HG02588 (cell line): Measurements from ENCODE around the gene SSX2IP.
"Not testable (repeated sequence)": the region's sequence is repeated elsewhere in the genome, so short reads cannot be mapped to it uniquely, and the experiment has no call there.

Experiments
- ATAC-seq: cut with Tn5 transposase; IDR thresholded peaks from one replicate; pipeline ENCODE4 v1.9.1; 2021; ENCODE audit warnings: mild to moderate bottlenecking, moderate library complexity; ENCODE audit not compliant: unreplicated experiment

The SSX2IP gene

DNA sequence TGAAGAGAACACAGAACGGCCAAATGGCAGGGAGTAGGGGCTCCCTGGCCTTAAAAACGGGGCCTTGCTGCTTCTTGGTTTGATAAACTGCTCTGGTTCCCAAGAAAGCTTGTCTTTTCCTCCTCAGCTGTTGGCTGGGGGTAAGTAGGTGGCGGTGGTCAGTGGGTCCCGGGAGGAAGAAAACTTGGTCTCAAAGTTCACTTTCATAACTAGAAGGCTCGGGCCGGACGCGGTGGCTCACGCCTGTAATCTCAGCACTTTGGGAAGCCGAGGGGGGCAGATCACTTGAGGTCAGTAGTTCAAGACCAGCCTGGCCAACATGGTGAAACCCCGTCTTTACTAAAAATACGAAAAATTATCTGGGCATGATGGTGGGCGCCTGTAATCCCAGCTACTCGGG lies 68.7 kb downstream of the SSX2IP start:
- ATAC-seq: no peak

- peak; percentile 97 for ATAC-seq
These were observed 69.4 kb downstream of the SSX2IP start for GRCh38 chr1:84620720-84621313.

DNA sequence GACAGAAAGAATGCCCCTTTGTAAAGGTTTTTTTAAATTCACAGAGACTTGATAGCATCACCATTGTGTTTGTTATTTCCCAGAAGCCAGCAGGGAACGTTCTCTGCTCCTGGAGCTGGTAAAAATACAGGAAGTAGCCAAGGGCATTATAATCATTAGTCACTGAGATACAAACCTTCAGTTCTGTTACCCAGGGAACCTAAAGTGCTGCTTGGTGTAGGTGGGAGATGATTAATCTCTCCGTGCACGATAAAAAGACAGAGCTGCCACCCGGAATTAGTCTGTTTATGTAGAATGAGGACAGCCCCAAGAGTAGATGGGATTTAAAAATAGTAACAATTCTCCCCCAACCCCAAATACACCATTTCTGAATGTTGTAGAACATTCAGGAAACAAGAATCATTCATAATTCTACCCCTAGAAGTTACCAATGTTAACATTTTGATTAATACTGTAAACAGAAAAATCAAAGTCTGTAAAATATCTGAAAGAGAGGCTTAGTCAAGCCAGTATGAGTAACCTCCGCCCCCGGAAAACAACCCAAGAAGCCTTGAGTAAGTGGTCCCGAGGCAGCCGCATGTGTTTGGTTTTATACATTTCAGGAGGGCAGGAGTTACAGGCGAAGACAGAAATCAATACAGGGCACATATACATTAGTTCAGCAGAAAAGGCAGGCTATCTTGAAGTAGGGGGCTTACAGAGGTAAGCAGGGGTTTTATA lies 70.7 kb downstream of the SSX2IP start:
- ATAC-seq: no peak

DNA sequence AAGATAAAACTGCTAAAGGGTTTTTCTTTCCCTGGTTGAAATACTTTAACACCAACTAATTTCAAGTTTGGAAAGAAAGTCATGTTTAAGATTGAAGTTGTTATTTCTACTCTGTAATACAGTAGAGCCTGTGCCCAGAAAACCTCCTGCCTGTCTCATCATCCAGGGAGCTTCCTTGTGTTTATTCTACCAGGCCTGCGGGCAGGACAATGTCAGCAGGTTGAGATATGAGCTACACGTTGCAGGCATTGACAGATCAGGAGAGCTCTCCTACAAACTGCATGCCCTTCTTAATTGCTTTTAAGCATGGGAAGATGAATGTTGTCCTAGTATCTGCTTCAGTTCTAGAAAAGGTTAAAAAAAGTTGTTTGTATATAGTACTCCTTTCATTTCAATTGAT lies 72.9 kb downstream of the SSX2IP start:
- ATAC-seq: no peak

GRCh38 chr1:84615790-84616189 lies 74.5 kb downstream of the SSX2IP start:
- no peak for ATAC-seq

DNA sequence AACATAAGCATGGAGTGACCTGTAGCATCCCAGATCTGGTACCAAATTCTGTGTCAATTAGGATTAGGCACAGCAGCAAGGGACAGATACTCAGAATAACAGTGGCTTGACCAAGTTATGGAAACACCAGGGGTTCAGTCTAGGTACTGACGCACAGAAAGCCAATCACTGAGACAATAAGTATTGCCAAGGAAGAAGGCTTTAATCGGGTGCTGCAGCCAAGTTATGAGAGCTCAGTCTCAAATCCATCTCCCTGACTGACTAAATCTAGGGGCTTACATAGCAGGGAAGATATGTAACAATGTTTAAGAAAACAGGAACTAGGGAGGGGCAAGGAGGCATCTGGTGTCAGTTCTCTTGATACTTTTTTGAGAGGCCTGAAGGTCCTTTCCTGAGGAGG lies 76.4 kb downstream of the SSX2IP start:
- ATAC-seq: no peak

GRCh38 chr1:84613026-84613425 lies 77.2 kb downstream of the SSX2IP start:
- no peak for ATAC-seq

GRCh38 chr1:84611796-84612195 lies 78.5 kb downstream of the SSX2IP start:
- peak; percentile 44 for ATAC-seq

GRCh38 chr1:84611091-84611490 lies 79.2 kb downstream of the SSX2IP start:
- ATAC-seq: no peak

DNA sequence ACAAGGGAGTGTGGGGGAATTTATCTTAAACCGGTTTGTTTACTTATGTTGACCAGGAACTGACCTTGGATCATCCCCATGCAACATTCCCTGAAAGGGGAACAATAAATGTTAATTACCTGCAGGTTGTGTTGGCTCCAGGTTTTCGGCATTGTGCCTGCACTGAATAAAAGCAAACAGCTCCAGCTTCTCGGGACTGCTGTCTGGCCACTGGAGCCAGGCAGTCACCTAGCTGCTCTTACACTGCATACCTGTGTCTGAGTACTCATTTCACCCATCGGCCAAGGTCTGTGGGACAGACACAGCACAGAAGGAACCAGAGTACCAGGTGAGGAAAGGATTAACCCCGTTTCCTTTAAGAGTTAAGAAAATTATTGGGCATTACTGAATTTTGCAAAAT lies 83.3 kb downstream of the SSX2IP start:
- no peak for ATAC-seq

- ATAC-seq: no peak
These were observed 85.1 kb downstream of the SSX2IP start for GRCh38 chr1:84605157-84605556.

GRCh38 chr1:84603941-84604830 lies 86.1 kb downstream of the SSX2IP start:
- ATAC-seq: no peak

DNA sequence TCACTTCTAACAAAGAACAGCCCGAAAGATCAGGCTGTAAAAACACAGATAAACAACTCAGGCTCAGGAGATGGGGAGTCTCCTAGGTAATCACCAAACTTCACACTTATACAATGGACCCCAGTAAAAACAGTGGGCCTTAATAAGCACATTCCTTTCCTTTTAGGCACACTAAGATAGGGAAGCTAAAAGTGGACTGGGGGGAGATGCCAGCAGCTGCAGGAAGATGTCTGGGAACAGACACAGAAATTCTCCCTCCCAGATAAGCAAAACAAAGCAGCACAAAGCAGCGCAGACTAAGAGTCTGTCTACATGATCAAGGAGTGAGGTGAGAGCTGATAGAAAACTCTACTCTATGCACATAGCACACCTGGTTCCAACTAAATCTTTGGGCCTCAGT lies 87.0 kb downstream of the SSX2IP start:
- ATAC-seq: no peak

DNA sequence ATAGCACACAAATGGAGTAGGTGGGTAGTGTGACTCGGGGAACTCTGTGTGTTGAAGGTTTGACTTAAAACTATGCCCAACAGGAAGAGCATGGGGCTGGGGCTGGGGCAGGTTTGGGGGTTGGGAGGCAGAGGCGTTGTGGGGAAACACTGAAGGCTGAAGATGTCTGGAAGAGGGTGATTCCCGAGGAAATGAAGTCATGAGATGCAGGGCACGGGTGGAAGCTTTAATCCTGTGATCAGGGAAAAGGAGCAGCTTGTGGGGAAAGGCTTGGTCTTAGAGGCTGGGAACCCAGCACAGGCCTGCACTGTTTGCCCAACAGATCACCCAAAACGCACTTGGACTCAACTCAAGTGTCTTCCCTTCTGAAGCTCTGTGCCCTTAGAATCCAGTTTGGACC lies 89.5 kb downstream of the SSX2IP start:
- no peak for ATAC-seq

DNA sequence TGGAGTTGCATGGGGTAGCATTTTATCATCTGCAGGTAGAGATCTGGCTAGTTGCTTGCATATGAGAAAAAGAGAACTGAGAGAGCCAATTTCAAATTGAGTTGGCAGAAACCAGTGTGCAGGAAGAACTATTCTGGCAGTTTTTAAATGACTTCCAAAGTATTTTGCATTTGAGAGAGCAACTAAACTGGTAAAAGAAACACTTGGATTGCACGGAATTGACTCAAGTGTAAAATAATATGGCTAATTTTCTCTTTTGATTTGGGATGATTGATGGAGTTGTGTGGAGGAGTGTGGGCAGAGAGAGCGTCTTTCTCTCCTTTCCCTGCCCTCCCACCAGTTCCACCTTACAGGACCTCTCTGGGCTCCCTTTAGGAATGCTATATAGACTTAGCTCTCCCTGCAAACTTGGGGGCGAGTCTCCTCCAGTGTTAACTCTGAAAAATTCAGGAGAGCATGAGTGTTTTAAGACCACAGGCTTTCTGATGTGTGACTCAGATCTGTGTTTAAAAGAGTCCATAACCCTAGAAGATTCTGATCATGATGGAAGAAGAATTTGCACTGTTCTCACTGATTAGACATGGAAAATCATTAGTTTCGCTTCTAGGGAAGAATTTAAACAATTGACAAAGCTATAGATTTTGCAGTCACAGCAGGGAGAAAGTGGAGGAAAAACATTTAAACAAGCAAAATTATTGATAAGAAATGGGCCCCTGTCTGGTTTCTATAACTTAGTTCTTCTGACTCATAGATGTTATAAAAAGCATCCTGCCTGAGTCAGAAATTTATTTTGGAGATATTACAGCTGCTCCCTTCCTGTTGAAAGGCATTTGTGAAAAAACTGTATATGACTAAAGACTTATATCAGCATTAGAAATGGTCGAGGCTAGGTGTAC lies 91.2 kb downstream of the SSX2IP start:
- ATAC-seq: peak; percentile 82

DNA sequence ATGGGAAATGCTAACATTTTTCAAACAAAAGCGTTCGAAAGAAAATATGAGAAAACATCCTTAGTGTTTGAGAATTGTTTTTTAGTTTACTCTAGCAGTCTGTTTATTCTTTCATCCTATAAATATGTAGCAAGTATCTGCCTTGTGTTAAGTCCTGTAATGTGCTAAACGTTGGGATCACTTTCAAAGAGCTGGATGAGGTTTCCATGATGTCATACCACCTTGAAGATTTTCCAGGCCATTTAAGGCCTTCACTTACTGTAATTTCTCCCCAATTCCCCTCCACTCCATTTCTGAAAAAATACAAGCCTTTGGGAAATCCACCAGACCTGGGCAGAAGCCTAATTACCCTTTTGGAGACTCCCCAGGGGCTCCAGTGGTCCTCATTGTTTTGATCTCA lies 91.8 kb downstream of the SSX2IP start:
- no peak for ATAC-seq

GRCh38 chr1:84597011-84597410 lies 93.2 kb downstream of the SSX2IP start:
- no peak for ATAC-seq

GRCh38 chr1:84594959-84595358 lies 95.3 kb downstream of the SSX2IP start:
- not testable (repeated sequence) for ATAC-seq
